H7 (cell line): Measurements from ENCODE around the gene RORB. TPM values are rescaled to one million over a fixed set of nuclear protein-coding genes. Genes with fewer than 3 reads are reported as not detected.
A peak's percentile ranks its signal among the peaks of the same experiment; 100 is the strongest.

Source experiments
- DNase-seq: peaks from one replicate; pipeline ENCODE4 v3.0.0; 2012
- H3K27me3 ChIP-seq: 2 replicates; pipeline ENCODE4 v1.6.0; 2011; ENCODE audit warnings: mild to moderate bottlenecking, low read length; ENCODE audit not compliant: control insufficient read depth, insufficient read depth
- H3K36me3 ChIP-seq: replicated peaks from 2 replicates; pipeline ENCODE4 v1.5.1; 2011; ENCODE audit warnings: low read length; ENCODE audit not compliant: control insufficient read depth, insufficient read depth
- H3K4me3 ChIP-seq: 2 replicates; pipeline ENCODE4 v1.5.1; 2011; ENCODE audit warnings: low read depth, mild to moderate bottlenecking, control low read depth, low read length, moderate library complexity; ENCODE audit not compliant: insufficient read depth
- total RNA-seq: library from RNA; depleted of rRNA; stranded (reverse); fragments of >200 nt; shearing (Covaris generic); gene quantifications from 2 replicates; pipeline ENCODE4 v1.2.3, GENCODE V29; 2014

The RORB gene
- total RNA-seq, 1 experiment from 2014 or later: 0.73 TPM

DNA sequence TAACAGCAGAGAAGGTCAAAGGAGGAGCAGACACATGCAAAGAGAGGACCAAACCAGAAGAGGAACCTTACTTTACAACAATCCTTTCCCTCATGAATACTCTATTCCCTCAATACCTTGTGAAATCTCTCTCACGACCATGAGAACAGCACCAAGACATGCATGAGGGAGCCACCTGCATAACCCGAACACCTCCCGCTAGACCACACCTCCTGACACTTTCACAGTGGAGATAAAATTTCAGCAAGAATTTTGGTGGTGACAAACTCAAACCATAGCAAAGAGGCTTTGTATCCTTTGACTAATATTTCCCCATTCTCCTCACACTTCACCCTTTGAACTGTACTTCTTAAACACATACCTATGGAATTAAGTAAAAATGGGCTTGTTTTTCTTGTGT, 101.7 kb downstream of the RORB start:
- H3K36me3 ChIP-seq: no peaks in the 10 kb centered on the region
- no peak overlapping the region for H3K4me3 ChIP-seq

DNA sequence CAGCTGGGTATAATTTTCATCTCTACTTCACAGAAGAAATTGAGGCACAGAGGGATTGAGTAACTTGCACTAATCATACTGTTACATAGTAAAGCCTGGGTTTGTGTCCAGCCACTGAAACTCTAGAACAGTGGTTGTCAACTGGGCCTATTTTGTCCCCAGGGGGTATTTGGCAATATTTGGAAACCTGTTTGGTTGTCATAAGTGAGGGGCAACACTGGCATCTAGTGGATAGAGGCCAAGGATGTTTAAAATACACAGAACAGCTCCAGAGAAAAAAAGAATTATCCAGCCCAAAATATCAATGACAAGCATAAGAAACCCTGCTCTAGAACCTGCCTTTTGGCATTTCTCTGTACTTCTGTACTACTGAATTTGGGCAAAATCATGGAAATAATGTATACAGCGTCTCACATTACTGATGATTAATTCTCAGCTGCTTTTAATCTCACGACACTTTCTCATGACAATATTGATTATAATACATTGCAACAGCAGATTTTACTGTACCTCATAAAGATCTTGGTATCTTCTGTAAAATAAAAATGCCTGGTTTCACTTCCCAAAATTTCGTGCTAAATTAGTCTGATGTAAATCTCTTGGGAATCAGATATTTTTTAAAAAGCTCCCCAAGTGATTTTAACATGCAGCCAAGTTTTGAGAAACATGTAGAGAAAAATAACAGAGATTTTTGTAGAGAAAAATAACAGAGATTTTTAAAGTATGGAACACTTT, 112.7 kb downstream of the RORB start:
- H3K4me3 ChIP-seq: no peak overlapping the region
- H3K36me3 ChIP-seq: no peaks in the 10 kb centered on the region
- H3K27me3 ChIP-seq: no peaks in the 10 kb centered on the region
- DNase-seq: peak; percentile 16

More for the DNA sequence above, 101.7 kb downstream of the RORB start:
- no peak for DNase-seq
- no peaks in the 10 kb centered on the region for H3K27me3 ChIP-seq

DNA sequence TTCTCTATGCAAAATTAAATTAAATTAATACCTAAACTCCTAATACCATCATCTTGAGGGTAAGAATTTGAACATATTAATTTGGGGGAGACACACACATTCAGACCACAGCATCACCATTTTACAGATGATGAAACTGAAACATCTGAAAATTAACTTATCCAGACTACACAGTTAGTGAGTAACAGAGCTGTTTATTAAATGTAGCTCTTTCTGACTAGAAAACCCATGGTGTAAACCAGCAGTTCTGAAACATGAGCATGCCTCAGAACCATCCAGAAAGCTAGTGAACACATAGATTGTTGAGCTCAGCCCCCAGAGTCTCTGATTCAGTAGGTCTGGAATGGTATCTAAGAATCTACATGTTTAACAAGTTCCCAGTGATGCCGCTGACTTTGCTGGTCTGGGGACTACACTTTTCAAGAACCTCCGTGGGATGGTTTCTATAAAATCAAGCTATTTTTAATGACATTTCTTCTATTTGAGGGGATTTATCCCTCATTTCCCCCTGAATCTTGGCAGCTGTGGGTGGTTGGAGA, 113.5 kb downstream of the RORB start:
- DNase-seq: no peak
- H3K36me3 ChIP-seq: no peaks in the 10 kb centered on the region
- H3K4me3 ChIP-seq: no peak overlapping the region
- H3K27me3 ChIP-seq: no peaks in the 10 kb centered on the region

DNA sequence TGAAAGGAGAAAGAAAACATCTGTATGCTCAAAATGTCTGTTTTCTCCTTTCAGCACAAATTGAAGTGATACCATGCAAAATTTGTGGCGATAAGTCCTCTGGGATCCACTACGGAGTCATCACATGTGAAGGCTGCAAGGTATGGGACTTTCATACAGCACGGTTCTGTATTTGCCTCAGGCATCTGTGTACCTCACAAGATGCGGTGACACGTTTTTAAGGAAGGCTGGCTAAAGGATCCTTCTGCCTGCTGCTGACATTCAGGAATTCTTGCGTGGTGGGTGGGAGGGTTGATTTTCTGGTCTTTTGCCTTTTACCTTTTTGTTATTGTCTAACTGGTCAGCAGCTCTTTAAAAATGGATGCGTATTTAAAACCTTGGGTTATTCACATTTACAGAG, 133.1 kb downstream of the RORB start:
- H3K36me3 ChIP-seq: no peaks in the 10 kb centered on the region
- peak; percentile 8 for DNase-seq
- H3K27me3 ChIP-seq: no peaks in the 10 kb centered on the region
- no peak overlapping the region for H3K4me3 ChIP-seq

DNA sequence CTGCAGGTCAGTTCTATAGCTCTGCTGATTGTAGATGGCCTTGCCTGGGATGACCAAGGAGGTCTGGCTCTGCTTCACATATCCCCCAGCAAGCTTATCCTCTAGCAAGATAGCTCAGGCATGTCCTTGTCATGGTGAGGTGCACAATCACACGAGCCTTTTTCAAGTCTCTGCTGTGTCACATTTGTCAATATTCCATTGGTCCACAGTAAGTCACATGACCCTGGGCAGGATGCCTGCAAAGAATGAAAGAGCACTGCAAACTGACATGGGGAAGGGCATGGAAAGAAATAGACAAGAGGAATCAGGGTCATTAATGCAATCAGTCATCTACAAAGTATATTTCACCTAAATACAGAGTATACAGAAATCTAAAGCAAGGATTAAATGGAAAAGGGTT, 142.0 kb downstream of the RORB start:
- no peaks in the 10 kb centered on the region for H3K27me3 ChIP-seq
- H3K36me3 ChIP-seq: no peaks in the 10 kb centered on the region
- H3K4me3 ChIP-seq: no peak overlapping the region
- no peak for DNase-seq

DNA sequence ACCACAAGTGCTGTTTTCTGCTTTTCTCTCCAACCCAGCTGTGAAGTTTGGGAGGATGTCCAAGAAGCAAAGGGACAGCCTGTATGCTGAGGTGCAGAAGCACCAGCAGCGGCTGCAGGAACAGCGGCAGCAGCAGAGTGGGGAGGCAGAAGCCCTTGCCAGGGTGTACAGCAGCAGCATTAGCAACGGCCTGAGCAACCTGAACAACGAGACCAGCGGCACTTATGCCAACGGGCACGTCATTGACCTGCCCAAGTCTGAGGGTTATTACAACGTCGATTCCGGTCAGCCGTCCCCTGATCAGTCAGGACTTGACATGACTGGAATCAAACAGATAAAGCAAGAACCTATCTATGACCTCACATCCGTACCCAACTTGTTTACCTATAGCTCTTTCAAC, 145.2 kb downstream of the RORB start:
- H3K27me3 ChIP-seq: no peaks in the 10 kb centered on the region
- no peaks in the 10 kb centered on the region for H3K36me3 ChIP-seq
- no peak overlapping the region for H3K4me3 ChIP-seq
- DNase-seq: no peak

DNA sequence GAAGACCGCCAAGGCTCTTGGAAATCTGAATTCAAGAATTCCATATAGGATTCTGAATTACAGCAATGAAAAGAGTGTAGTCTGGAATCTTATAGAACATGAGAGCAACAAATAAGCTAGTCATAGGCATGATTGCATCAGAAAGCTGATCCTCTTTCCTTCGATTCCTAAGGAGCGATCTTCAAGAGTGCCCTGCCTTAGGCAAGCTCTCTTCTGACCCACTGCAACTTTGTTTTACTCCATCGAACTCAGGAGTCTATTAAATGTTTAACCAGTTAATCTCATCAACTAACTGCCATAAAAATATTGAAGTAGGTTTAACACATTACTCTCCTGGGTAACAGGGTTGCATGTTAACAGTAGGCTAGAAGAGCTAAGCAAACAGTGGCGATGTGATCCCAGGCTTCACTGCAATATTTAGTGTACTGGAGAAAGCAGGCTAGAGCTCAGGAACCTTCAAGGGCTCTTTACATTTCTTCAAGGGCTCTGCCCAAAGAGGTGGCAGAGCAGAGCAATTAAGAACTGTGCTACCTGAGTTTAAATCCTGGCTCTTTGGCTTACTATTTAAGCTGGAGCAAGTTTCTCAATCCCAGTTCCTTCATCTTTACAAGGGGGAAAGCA, 146.3 kb downstream of the RORB start:
- H3K27me3 ChIP-seq: no peaks in the 10 kb centered on the region
- H3K4me3 ChIP-seq: no peak overlapping the region
- no peaks in the 10 kb centered on the region for H3K36me3 ChIP-seq
- DNase-seq: no peak

DNA sequence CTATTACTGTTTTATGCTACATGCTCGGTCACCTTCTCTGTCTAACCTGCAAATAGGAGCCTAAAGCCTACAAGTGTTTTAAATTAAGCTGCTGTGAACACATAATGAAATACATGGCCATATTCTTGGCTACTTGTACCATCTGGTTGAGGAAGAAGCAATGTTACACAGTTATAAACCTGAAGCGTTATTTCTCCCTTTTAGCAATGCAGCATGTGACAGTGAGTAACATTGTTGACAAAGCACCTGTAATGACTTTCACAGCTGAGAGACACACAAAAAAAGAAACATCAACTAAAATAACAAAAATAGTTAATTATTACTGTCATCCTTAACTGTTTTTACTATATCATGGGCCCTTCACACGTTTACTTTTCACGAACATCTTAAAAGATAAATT, 146.9 kb downstream of the RORB start:
- Histone ChIP-seq H3K4me3 (no peak overlapping the region), H3K36me3 (no peaks in the 10 kb centered on the region), H3K27me3 (no peaks in the 10 kb centered on the region)
- DNase-seq: no peak

DNA sequence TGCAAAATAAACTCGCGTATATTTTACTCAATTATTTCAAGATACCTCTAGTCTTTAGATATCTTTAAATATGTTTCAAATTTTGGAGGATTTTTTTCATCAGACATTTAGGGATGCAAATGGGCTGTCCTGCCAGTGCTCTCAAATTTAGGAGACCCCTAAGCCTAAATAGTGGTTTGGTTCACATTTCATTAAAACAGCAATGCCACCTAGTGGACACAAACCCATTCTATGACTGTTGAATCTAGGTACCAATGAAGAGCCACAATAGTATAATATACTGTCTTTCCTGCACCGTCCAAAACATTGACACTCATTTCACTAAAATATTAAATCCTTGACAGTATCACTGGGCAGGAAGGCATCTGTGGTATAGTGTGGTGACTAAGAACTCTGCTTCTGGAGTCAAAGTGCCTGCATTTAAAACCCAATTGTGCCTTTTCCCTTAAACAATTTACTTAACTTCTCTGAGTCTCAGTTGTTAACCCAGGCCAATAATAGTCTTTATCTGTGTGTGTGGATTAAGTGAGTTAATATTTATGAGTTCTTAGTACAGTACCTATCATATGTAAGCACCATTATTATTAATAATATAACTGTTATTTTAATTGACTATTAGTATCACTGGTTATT, 148.0 kb downstream of the RORB start:
- no peaks in the 10 kb centered on the region for H3K27me3 ChIP-seq
- H3K36me3 ChIP-seq: no peaks in the 10 kb centered on the region
- no peak overlapping the region for H3K4me3 ChIP-seq
- peak; percentile 38 for DNase-seq

DNA sequence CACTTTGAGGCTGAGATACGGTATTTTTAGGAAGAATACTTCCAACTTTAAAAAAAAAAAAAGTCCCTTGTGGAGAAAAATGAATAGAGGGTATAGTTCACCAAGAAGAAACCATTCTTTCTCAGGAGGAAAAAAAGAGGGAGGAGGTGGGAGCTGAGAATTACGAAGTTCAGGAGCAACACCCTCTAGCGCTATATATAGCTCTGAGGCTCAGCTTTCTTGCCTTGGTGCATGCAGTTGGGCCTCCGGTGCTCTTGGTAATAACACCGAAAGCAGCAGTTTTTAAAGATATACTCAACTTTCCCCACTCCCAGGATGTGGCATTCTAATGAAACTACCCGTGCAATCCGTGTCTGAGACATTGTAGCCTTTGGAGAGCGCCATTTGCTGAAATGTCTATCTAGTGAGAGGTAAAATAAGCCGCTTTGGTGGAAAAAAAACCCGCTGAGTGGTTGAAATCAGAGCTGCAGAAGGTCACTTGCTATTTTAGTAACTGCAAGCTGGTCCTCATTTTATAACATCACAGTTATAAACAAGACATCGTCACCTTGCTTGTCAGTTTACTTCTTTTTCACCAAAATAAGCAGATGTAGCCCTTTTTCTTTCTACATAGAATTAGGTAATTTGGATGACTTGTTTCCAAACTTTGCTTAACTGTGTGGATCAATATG, 156.4 kb downstream of the RORB start:
- no peaks in the 10 kb centered on the region for H3K36me3 ChIP-seq
- H3K27me3 ChIP-seq: no peaks in the 10 kb centered on the region
- H3K4me3 ChIP-seq: no peak overlapping the region
- peak; percentile 9 for DNase-seq

DNA sequence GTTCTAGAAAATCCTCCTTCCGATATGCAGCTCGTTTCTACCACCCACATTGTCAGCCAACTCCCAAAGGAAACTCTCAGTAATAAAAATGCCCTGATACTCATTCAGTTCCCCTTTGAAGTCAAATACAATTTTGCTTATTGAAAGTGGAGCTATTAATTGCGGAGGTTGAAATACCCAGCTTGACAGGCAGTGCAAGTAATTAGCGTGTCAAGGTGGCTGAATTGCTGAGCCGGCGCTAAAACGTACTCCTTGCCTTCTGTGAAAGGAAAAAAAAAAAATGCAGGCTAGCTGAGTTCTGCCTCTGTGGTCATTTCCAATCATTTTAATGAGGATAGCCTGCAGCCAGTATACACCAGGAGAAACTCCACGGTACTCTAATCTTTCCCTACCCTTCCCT, 165.5 kb downstream of the RORB start:
- Histone ChIP-seq H3K4me3 (no peak overlapping the region), H3K36me3 (no peaks in the 10 kb centered on the region), H3K27me3 (no peaks in the 10 kb centered on the region)
- no peak for DNase-seq

DNA sequence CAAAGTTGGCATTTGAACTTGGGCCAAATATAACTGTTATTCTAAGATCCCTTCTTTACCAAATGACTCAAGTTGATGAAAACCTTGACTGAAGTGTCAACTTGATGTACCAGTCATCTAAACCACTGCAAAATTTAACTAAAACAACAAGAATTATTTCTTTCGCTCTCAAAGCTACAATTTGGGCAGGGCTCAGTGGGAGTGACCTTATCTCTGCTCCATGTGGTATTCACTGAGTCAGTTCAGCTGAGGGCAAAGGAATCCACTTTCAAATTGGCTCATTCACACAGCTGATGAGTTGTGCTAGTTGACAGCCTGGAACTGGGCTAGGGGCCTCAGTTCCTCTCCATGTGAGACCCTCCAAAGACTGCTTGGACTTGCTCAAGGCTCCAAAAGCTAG, 166.3 kb downstream of the RORB start:
- DNase-seq: no peak
- Histone ChIP-seq H3K4me3 (no peak overlapping the region), H3K27me3 (no peaks in the 10 kb centered on the region), H3K36me3 (no peaks in the 10 kb centered on the region)

DNA sequence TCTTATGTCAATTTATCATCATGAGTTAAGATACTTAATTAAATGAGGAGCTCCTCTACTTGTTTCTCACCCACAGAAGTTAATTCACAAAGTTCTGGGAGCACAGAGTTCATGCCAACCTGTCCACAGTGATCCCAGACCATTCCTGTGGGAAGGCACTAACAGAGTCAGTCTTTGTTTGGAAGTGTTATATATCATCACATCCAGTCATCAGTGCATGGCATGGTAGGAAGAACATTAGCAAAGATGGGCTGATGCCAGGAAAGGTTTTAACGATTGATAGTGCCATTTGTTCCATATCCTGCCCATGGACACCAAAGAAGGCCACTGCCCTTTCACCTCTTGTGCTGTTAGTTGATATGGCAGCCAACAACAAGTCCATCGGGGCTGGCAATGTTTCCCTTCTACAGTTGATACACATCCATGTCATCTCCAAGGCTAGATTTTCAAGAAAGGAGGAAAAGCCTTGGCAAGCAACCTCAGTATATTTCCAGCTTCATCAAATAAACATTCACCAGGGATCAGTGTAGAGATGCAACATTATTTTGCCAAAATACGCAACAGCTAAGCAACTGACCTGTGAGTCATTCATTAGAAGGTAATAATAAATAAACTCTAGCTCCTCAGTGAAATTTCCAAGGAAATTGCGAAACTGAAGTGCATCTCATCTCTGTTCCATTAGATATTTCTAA, 169.6 kb downstream of the RORB start:
- DNase-seq: no peak
- Histone ChIP-seq H3K4me3 (no peak overlapping the region), H3K36me3 (no peaks in the 10 kb centered on the region), H3K27me3 (no peaks in the 10 kb centered on the region)

DNA sequence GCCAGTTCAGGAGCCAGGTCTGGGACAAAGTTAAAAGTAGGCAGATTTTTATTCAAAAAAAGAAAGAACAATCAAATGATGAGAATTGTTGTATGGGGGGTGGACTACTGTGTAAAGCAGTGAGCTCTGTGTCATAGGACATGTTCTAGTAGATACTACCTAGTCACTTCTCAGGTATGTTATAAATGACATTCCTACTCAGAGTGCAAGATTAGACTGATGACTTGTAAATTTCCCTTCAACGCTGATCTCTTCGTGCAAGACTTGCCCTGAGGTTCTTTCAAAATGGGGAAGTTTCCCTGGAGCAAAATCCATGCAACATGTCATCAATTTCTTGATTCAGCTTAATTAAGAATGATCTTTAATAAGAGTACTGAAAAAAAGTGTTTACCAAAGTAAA, 175.1 kb downstream of the RORB start:
- no peak overlapping the region for H3K4me3 ChIP-seq
- no peaks in the 10 kb centered on the region for H3K27me3 ChIP-seq
- no peaks in the 10 kb centered on the region for H3K36me3 ChIP-seq
- no peak for DNase-seq
